Measurements from ENCODE around the gene LTB4R. TPM values are rescaled to one million over a fixed set of nuclear protein-coding genes. Genes with fewer than 3 reads are reported as not detected.

Gene LTB4R
- total RNA-seq, 2 experiments from 2014 or later, result 11.6 to 11.7 TPM

GRCh38 chr14:24284501-24285035 is 26.7 kb upstream of the LTB4R start:
- ATAC-seq (no peak), DNase-seq (no peak)
- POLR2A ChIA-PET, result interaction anchor here (1.2 to 2.0 kb wide), 2 partner anchors 12 to 14 kb away, joined by 5 to 8 read pairs; partner anchors contain the start of gene RABGGTA
- H3K4me1 Mint-ChIP-seq (ENCODE audit: low read depth), result peaks cover 21% of the 10 kb centered on the region
- no peaks in the 10 kb centered on the region for H3K27me3 Mint-ChIP-seq
- no peaks in the 10 kb centered on the region for H3K9me3 Mint-ChIP-seq
- H3K4me3 Mint-ChIP-seq, result no peak overlapping the region
- H3K27ac Mint-ChIP-seq, result no peak overlapping the region
- intact Hi-C loops (cut with micrococcal nuclease), result no loop called here
- peaks cover 1% of the 10 kb centered on the region for H3K36me3 Mint-ChIP-seq (ENCODE audit: low read depth)
- CTCF ChIA-PET, result interaction anchor here (1.5 to 8.1 kb wide), 4 partner anchors 11 to 42 kb away, joined by 7 to 85 read pairs (median 30); partner anchors contain the start of genes CIDEB, DHRS1, LTB4R and LTB4R2
- TF ChIP-seq, protein P1, sequence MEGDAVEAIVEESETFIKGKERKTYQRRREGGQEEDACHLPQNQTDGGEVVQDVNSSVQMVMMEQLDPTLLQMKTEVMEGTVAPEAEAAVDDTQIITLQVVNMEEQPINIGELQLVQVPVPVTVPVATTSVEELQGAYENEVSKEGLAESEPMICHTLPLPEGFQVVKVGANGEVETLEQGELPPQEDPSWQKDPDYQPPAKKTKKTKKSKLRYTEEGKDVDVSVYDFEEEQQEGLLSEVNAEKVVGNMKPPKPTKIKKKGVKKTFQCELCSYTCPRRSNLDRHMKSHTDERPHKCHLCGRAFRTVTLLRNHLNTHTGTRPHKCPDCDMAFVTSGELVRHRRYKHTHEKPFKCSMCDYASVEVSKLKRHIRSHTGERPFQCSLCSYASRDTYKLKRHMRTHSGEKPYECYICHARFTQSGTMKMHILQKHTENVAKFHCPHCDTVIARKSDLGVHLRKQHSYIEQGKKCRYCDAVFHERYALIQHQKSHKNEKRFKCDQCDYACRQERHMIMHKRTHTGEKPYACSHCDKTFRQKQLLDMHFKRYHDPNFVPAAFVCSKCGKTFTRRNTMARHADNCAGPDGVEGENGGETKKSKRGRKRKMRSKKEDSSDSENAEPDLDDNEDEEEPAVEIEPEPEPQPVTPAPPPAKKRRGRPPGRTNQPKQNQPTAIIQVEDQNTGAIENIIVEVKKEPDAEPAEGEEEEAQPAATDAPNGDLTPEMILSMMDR (IDR thresholded peaks at IDR 0.05), result no peak

DNA sequence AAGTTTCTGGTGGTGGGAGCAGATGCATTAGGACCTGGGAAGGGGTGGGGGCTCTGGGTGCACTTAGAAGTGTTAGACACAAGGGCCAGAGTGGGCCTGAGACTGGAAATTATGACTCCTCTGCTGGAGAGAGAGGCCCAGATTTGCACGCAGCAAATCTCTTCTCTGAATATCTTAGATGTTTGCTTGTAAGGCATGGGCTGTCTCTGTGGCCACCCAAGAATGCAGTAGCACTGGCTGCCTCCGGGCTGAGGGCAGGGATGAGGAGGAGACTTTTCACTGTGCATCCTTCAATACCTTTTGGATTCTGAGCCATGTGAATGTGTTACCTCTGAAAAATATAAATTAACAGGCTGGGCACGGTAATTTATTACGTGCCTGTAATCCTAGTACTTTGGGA is 26.0 kb upstream of the LTB4R start:
- no peak overlapping the region for H3K4me3 Mint-ChIP-seq
- ChIA-PET CTCF (interaction anchor here (2.2 kb wide), 1 partner anchor 12 kb away, joined by 10 read pairs; no protein-coding TSS in a partner anchor), POLR2A (interaction anchor here (1.2 to 2.0 kb wide), 2 partner anchors 11 to 15 kb away, joined by 5 to 8 read pairs; partner anchors contain the start of gene RABGGTA)
- peaks cover 21% of the 10 kb centered on the region for H3K4me1 Mint-ChIP-seq (ENCODE audit: low read depth)
- TF ChIP-seq, protein P1 (IDR thresholded peaks at IDR 0.05), result no peak
- no peak overlapping the region for H3K27ac Mint-ChIP-seq
- H3K9me3 Mint-ChIP-seq, result no peaks in the 10 kb centered on the region
- peaks cover 5% of the 10 kb centered on the region for H3K36me3 Mint-ChIP-seq (ENCODE audit: low read depth)
- DNase-seq (no peak), ATAC-seq (no peak)
- H3K27me3 Mint-ChIP-seq, result no peaks in the 10 kb centered on the region
- intact Hi-C loops (cut with micrococcal nuclease), result no loop called here

DNA sequence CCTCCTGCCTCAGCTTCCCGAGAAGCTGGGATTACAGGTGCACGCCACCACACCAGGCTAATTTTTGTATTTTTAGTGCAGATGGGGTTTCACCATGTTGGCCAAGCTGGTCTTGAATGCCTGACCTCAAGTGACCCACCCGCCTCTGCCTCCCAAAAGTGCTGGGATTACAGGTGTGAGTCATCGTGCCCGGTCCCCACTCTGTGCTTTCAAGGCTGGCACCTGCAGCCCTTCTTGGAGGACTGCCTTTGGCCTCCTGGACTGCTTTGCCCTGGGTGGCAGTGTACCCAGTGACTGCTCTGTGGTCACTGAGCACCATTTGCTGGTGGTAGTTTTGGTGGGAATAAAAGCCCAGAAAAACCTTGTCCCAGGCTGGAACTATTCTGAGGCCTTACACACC is 24.3 kb upstream of the LTB4R start:
- no peak overlapping the region for H3K27ac Mint-ChIP-seq
- peaks cover 16% of the 10 kb centered on the region for H3K36me3 Mint-ChIP-seq (ENCODE audit: low read depth)
- no peak for DNase-seq
- no peak for ATAC-seq
- H3K4me3 Mint-ChIP-seq, result no peak overlapping the region
- H3K4me1 Mint-ChIP-seq (ENCODE audit: low read depth), result peaks cover 21% of the 10 kb centered on the region
- H3K9me3 Mint-ChIP-seq, result no peaks in the 10 kb centered on the region
- TF ChIP-seq, protein P1 (IDR thresholded peaks at IDR 0.05), result no peak
- intact Hi-C loops (cut with micrococcal nuclease), result no loop called here
- ChIA-PET CTCF (interaction anchor here (1.0 to 28.2 kb wide), 4 partner anchors 10 to 41 kb away, joined by 3 to 873 read pairs (median 6); partner anchors contain the start of genes GMPR2, NEDD8, RABGGTA and TINF2), POLR2A (interaction anchor here (1.1 kb wide), 1 partner anchor 13 kb away, joined by 4 read pairs; the partner anchor contains the start of genes DHRS1 and NOP9)
- H3K27me3 Mint-ChIP-seq, result no peaks in the 10 kb centered on the region

GRCh38 chr14:24289649-24290280 is 21.5 kb upstream of the LTB4R start:
- TF ChIP-seq, protein P1 (IDR thresholded peaks at IDR 0.05), result no peak
- ChIA-PET CTCF (interaction anchor here (1.0 to 28.2 kb wide), 10 partner anchors 10 to 142 kb away, joined by 3 to 873 read pairs (median 10); partner anchors contain the start of genes CIDEB, DHRS1, GMPR2 and IRF9), POLR2A (interaction anchor here (0.6 to 2.7 kb wide), 17 partner anchors 9 to 105 kb away, joined by 3 to 17 read pairs (median 3); partner anchors contain the start of genes DHRS1, LTB4R, NOP9 and RABGGTA)
- intact Hi-C loops (cut with micrococcal nuclease), result no loop called here
- Mint-ChIP-seq H3K27ac (peak overlapping the region; percentile 40), H3K4me3 (no peak overlapping the region), H3K36me3 (ENCODE audit: low read depth) (peaks cover 16% of the 10 kb centered on the region), H3K9me3 (no peaks in the 10 kb centered on the region), H3K27me3 (no peaks in the 10 kb centered on the region), H3K4me1 (ENCODE audit: low read depth) (peaks cover 21% of the 10 kb centered on the region)
- DNase-seq, result peak; percentile 91
- peak; percentile 96 for ATAC-seq

All from activated CD8-positive, alpha-beta T cell treated with anti-CD3 and anti-CD28 coated beads for 36 hours (primary cell).